SK-N-SH treated with all-trans-retinoic acid at 6 μM for 48 hours (cell line): ENCODE data around the gene HS6ST3.

Experiments
- ATAC-seq: fragments of 200-7000 bp; cut with Tn5 transposase; 3 replicates; pipeline ENCODE4 v1.9.1; 2020; ENCODE audit warnings: mild to moderate bottlenecking, moderate library complexity
- ARNTL ChIP-seq: fragments of 450-650 bp; formaldehyde crosslinking; IDR thresholded peaks from 2 replicates; pipeline ENCODE4 v1.5.0; 2020; ENCODE audit warnings: low read depth, mild to moderate bottlenecking, moderate library complexity, borderline replicate concordance
- BACH2 ChIP-seq: fragments of 250-450 bp; sonication (Bioruptor Pico); IDR thresholded peaks from 2 replicates; pipeline ENCODE4 v1.9.0; 2021; ENCODE audit warnings: mild to moderate bottlenecking, borderline replicate concordance
- CREB5 ChIP-seq: fragments of 250-450 bp; sonication (Bioruptor Pico); IDR thresholded peaks from 2 replicates; pipeline ENCODE4 v1.5.1; 2020; ENCODE audit warnings: low read depth, mild to moderate bottlenecking, moderate library complexity
- CSDC2 ChIP-seq: fragments of 250-450 bp; sonication (Bioruptor Pico); IDR thresholded peaks from 2 replicates; pipeline ENCODE4 v1.5.0; 2020; ENCODE audit warnings: mild to moderate bottlenecking, moderate library complexity
- CSRNP3 ChIP-seq: fragments of 250-450 bp; sonication (Bioruptor Pico); IDR thresholded peaks from 2 replicates; pipeline ENCODE4 v1.5.1; 2021; ENCODE audit warnings: mild to moderate bottlenecking, moderate library complexity
- ESRRG ChIP-seq: fragments of 250-450 bp; sonication (Bioruptor Pico); IDR thresholded peaks from 2 replicates; pipeline ENCODE4 v1.6.1; 2021; ENCODE audit warnings: mild to moderate bottlenecking
- ISL1 ChIP-seq: fragments of 250-450 bp; sonication (Bioruptor Pico); IDR thresholded peaks from 2 replicates; pipeline ENCODE4 v2.1.2; 2022; ENCODE audit warnings: mild to moderate bottlenecking, moderate library complexity
- PATZ1 ChIP-seq: fragments of 250-450 bp; sonication (Bioruptor Pico); IDR thresholded peaks from 2 replicates; pipeline ENCODE4 v1.8.0; 2020; ENCODE audit warnings: mild to moderate bottlenecking, moderate library complexity, borderline replicate concordance
- PPARA ChIP-seq: fragments of 250-450 bp; sonication (Bioruptor Pico); IDR thresholded peaks from 2 replicates; pipeline ENCODE4 v1.5.0; 2020; ENCODE audit warnings: mild to moderate bottlenecking, borderline replicate concordance
- RARB ChIP-seq: fragments of 250-450 bp; sonication (Bioruptor Pico); IDR thresholded peaks from 2 replicates; pipeline ENCODE4 v1.8.0; 2021; ENCODE audit warnings: mild to moderate bottlenecking, moderate library complexity
- SNAI2 ChIP-seq: fragments of 250-450 bp; sonication (Bioruptor Pico); IDR thresholded peaks from 2 replicates; pipeline ENCODE4 v1.5.0; 2020; ENCODE audit warnings: mild to moderate bottlenecking, moderate library complexity
- TCF4 ChIP-seq: fragments of 250-450 bp; sonication (Bioruptor Pico); IDR thresholded peaks from 2 replicates; pipeline ENCODE4 v1.8.0; 2021; ENCODE audit warnings: mild to moderate bottlenecking, moderate library complexity, borderline replicate concordance
- TSHZ2 ChIP-seq: fragments of 250-450 bp; sonication (Bioruptor Pico); IDR thresholded peaks from 2 replicates; pipeline ENCODE4 v1.5.0; 2020; ENCODE audit warnings: mild to moderate bottlenecking, moderate library complexity
- ZC3H10 ChIP-seq: fragments of 250-450 bp; sonication (Bioruptor Pico); IDR thresholded peaks from 2 replicates; pipeline ENCODE4 v1.5.1; 2021; ENCODE audit warnings: mild to moderate bottlenecking, moderate library complexity
- ZFP3 ChIP-seq: fragments of 250-450 bp; sonication (Bioruptor Pico); IDR thresholded peaks from 2 replicates; pipeline ENCODE4 v1.5.0; 2020; ENCODE audit warnings: mild to moderate bottlenecking, moderate library complexity
- ZFP30 ChIP-seq: fragments of 450-650 bp; formaldehyde crosslinking; IDR thresholded peaks from 2 replicates; pipeline ENCODE4 v1.5.0; 2022; ENCODE audit warnings: mild to moderate bottlenecking, moderate library complexity
- ZNF565 ChIP-seq: fragments of 450-650 bp; formaldehyde crosslinking; conservative IDR thresholded peaks from 2 replicates; pipeline ENCODE4 v1.5.0; 2020; ENCODE audit warnings: low read depth, mild to moderate bottlenecking, moderate library complexity
- ZNF70 ChIP-seq: fragments of 450-650 bp; formaldehyde crosslinking; IDR thresholded peaks from 2 replicates; pipeline ENCODE4 v1.5.0; 2020; ENCODE audit warnings: mild to moderate bottlenecking, moderate library complexity
- ZNF8 ChIP-seq: fragments of 450-650 bp; formaldehyde crosslinking; IDR thresholded peaks from 2 replicates; pipeline ENCODE4 v1.5.0; 2020; ENCODE audit warnings: mild to moderate bottlenecking, moderate library complexity

Gene HS6ST3

GRCh38 chr13:96403241-96403640 is 313.3 kb downstream of the HS6ST3 start:
- no peak for ATAC-seq
- TF ChIP-seq ZC3H10 (CRISPR knock-in tag) = no peak
- TF ChIP-seq ZNF70 (CRISPR knock-in tag) = no peak

- TF ChIP-seq ZNF8 (CRISPR knock-in tag) (no peak), BACH2 (CRISPR knock-in tag) (no peak), SNAI2 (CRISPR knock-in tag) (no peak), ZNF70 (CRISPR knock-in tag) (no peak), CSRNP3 (CRISPR knock-in tag) (no peak), ZNF565 (CRISPR knock-in tag) (no peak), RARB (CRISPR knock-in tag) (no peak)
- no peak for ATAC-seq
Measured at GRCh38 chr13:96403651-96404050, 313.7 kb downstream of the HS6ST3 start.

- no peak for TF ChIP-seq ZNF8 (CRISPR knock-in tag)
- TF ChIP-seq ZFP3 (CRISPR knock-in tag) = no peak
- TF ChIP-seq ARNTL (CRISPR knock-in tag) = no peak
- ATAC-seq = no peak
Measured at GRCh38 chr13:96415831-96416385, 326.0 kb downstream of the HS6ST3 start.

GRCh38 chr13:96417939-96418685 is 328.2 kb downstream of the HS6ST3 start:
- no peak for ATAC-seq
- no peak for TF ChIP-seq CSDC2 (CRISPR knock-in tag)
- no peak for TF ChIP-seq SNAI2 (CRISPR knock-in tag)
- no peak for TF ChIP-seq TCF4 (CRISPR knock-in tag)
- TF ChIP-seq ESRRG (CRISPR knock-in tag) = no peak
- TF ChIP-seq RARB (CRISPR knock-in tag) = no peak
- TF ChIP-seq ZFP30 (CRISPR knock-in tag) = no peak
- no peak for TF ChIP-seq PPARA (CRISPR knock-in tag)
- no peak for TF ChIP-seq PATZ1 (CRISPR knock-in tag)
- TF ChIP-seq CREB5 (CRISPR knock-in tag) = no peak
- no peak for TF ChIP-seq ISL1 (CRISPR knock-in tag)
- no peak for TF ChIP-seq ZNF8 (CRISPR knock-in tag)
- TF ChIP-seq ZNF565 (CRISPR knock-in tag) = no peak
- no peak for TF ChIP-seq CSRNP3 (CRISPR knock-in tag)
- TF ChIP-seq, all 23 proteins: peak for 0

- peak; percentile 92 for TF ChIP-seq ZNF70 (CRISPR knock-in tag)
- TF ChIP-seq TSHZ2 (CRISPR knock-in tag) = no peak
- TF ChIP-seq, all 23 proteins: peak for 1
- no peak for ATAC-seq
Measured at GRCh38 chr13:96421314-96421713, 331.4 kb downstream of the HS6ST3 start.
